Measurements from ENCODE around the gene WDFY3.

- TF ChIP-seq CTCF (IDR thresholded peaks at IDR 0.05; ENCODE audit: low read depth, low read length), result no peak
- TF ChIP-seq EZH2phosphoT487 (IDR thresholded peaks at IDR 0.05; ENCODE audit: low read depth), result no peak
Observed at GRCh38 chr4:84677995-84678394, 288.5 kb downstream of the WDFY3 start.

All from OCI-LY3 (cell line).